ENCODE measurements around the gene NPHS1. TPM values are rescaled to one million over a fixed set of nuclear protein-coding genes. Genes with fewer than 3 reads are reported as not detected.
"Not testable (repeated sequence)": the region's sequence is repeated elsewhere in the genome, so short reads cannot be mapped to it uniquely, and the experiment has no call there.

Gene NPHS1
- total RNA-seq, 4 donors from 2014 or later, result not detected

DNA sequence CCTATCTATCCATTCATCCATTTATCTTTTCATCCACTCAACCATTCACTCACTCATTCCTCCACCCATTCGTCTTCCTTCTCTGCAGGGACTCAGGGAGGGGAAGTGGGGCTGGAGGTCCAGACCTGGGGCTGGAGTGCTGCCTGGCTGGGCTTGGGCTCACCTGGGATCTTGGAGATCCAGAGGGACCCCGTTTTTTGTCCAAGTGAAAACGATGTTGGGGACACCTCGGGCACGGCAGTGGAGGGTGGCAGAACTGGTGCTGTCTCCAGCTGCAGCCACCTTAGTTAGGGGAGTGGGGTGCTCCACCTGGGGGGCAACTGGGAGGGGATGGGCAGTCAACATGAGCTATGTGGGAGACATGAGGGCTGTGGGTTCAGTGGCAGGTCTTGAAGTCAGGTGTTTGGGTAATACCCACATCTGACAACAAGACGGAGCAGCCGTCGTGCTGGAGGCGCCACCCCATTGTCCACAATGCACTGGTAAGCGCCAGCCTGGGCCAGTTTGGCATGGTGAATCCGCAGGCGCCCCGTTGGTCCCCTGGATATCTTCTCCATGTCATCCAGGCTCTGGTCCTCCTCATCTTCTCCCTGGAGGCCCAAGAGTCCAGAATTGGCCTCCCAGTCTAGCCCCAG, 10.2 kb downstream of the NPHS1 start:
- H3K27me3 ChIP-seq, result peaks cover 0 to 72% (median 32%) of the 10 kb centered on the region in 4 donors
- intact Hi-C loops (cut with DNase I), result no loop called here
- H3K4me1 ChIP-seq, result peaks cover 9 to 25% (median 23%) of the 10 kb centered on the region in 4 donors
- H3K4me3 ChIP-seq, result no peak overlapping the region
- H3K9me3 ChIP-seq, result peaks cover 0 to 18% (median 13%) of the 10 kb centered on the region in 4 donors
- DNase-seq (ENCODE audit: extremely low spot score), result no peak
- H3K27ac ChIP-seq (replicated peaks in 1 of 4), result no peak overlapping the region
- no peak for TF ChIP-seq EP300 (IDR thresholded peaks at IDR 0.05)
- TF ChIP-seq, protein P1, sequence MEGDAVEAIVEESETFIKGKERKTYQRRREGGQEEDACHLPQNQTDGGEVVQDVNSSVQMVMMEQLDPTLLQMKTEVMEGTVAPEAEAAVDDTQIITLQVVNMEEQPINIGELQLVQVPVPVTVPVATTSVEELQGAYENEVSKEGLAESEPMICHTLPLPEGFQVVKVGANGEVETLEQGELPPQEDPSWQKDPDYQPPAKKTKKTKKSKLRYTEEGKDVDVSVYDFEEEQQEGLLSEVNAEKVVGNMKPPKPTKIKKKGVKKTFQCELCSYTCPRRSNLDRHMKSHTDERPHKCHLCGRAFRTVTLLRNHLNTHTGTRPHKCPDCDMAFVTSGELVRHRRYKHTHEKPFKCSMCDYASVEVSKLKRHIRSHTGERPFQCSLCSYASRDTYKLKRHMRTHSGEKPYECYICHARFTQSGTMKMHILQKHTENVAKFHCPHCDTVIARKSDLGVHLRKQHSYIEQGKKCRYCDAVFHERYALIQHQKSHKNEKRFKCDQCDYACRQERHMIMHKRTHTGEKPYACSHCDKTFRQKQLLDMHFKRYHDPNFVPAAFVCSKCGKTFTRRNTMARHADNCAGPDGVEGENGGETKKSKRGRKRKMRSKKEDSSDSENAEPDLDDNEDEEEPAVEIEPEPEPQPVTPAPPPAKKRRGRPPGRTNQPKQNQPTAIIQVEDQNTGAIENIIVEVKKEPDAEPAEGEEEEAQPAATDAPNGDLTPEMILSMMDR (IDR thresholded peaks at IDR 0.05), result no peak
- no peak for TF ChIP-seq POLR2AphosphoS5 (IDR thresholded peaks at IDR 0.05)
- H3K36me3 ChIP-seq, result no peaks in the 10 kb centered on the region
- 82% methylated on average over 13 of the region's 13 CpGs for WGBS

DNA sequence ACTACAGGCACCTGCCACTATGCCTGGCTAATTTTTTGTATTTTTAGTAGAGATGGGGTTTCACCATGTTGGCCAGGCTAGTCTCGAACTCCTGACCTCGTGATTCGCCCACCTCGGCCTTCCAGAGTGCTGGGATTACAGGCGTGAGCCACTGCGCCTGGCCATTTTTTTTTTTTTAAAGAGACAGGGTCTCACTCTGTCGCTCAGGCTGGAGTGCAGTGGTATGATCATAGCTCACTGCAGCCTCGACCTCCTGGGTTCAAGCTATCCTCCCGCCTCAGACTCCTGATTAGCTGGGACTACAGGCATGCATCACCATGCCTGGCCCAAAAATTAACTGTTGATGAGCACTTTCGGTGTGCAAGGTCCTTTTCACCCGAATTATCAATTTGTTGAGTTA, 16.2 kb downstream of the NPHS1 start:
- H3K4me1 ChIP-seq; H3K4me3 ChIP-seq; H3K36me3 ChIP-seq; DNase-seq (ENCODE audit: extremely low spot score); H3K27ac ChIP-seq (replicated peaks in 1 of 4); intact Hi-C loops (cut with DNase I): not testable (repeated sequence)
- Histone ChIP-seq H3K9me3 (peaks cover 0 to 18% (median 13%) of the 10 kb centered on the region in 4 donors), H3K27me3 (peaks cover 0 to 60% (median 6%) of the 10 kb centered on the region in 4 donors)
- 50% methylated on average over 11 of the region's 11 CpGs for WGBS

DNA sequence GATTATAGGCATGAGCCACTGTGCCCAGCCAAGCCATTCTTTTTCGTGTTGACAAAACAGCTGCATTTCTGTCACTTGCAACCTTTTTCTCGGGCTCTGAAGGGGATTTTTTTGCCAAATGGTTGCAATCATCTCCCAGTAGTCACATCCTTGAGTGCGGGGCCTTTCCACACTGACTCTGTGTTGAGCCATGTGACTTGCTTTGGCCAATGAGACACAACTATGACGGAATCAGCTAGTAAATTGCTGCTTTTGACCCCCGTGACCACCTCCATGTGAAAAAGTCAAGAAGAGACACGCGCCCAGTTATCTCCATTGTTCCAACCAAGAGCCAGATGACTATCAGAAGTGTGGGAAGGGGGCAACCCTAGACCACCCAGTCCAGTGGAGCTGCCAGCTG, 18.3 kb downstream of the NPHS1 start:
- WGBS, result 51% methylated on average over 7 of the region's 7 CpGs
- intact Hi-C loops (cut with DNase I), result no loop called here
- H3K4me3 ChIP-seq, result no peak overlapping the region
- no peaks in the 10 kb centered on the region for H3K4me1 ChIP-seq
- H3K27ac ChIP-seq (replicated peaks in 1 of 4), result no peak overlapping the region
- H3K9me3 ChIP-seq, result peaks cover 0 to 11% (median 7%) of the 10 kb centered on the region in 4 donors
- no peaks in the 10 kb centered on the region for H3K36me3 ChIP-seq
- TF ChIP-seq, protein P1 (IDR thresholded peaks at IDR 0.05), result no peak
- TF ChIP-seq POLR2A (IDR thresholded peaks at IDR 0.05; ENCODE audit: low read depth) (no peak), POLR2AphosphoS5 (IDR thresholded peaks at IDR 0.05) (no peak), EP300 (IDR thresholded peaks at IDR 0.05) (no peak)
- H3K27me3 ChIP-seq, result peaks cover 0 to 77% (median 6%) of the 10 kb centered on the region in 4 donors
- DNase-seq (ENCODE audit: extremely low spot score), result no peak

DNA sequence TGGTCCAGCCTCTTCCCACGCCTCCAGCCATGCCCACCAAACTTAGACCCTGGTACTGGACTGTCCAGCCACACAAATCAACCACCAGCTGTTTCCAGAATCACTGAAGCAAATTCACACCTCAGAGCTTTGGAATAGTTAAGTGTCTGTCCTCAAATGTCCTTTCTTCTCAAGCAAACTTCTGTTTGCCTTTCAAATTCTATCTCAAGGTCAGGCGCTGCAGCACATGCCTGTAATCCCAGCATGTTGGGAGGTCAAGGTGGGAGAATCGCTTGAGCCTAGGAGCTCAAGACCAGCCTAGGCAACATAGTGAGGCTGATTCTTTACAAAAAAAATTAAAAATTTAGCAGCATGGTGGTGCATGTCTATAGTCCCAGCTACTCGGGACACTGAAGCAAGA, 20.2 kb downstream of the NPHS1 start:
- Histone ChIP-seq H3K9me3 (no peaks in the 10 kb centered on the region), H3K27ac (replicated peaks in 1 of 4) (no peak overlapping the region), H3K27me3 (peaks cover 0 to 80% (median 6%) of the 10 kb centered on the region in 4 donors), H3K4me1 (no peaks in the 10 kb centered on the region), H3K36me3 (no peaks in the 10 kb centered on the region), H3K4me3 (no peak overlapping the region)
- WGBS, result 86% methylated on average over 4 of the region's 4 CpGs
- TF ChIP-seq EP300 (IDR thresholded peaks at IDR 0.05), result no peak
- TF ChIP-seq, protein P1 (IDR thresholded peaks at IDR 0.05), result no peak
- TF ChIP-seq POLR2A (IDR thresholded peaks at IDR 0.05; ENCODE audit: low read depth), result no peak
- TF ChIP-seq POLR2AphosphoS5 (IDR thresholded peaks at IDR 0.05), result no peak
- DNase-seq (ENCODE audit: extremely low spot score), result no peak
- intact Hi-C loops (cut with DNase I), result no loop called here

DNA sequence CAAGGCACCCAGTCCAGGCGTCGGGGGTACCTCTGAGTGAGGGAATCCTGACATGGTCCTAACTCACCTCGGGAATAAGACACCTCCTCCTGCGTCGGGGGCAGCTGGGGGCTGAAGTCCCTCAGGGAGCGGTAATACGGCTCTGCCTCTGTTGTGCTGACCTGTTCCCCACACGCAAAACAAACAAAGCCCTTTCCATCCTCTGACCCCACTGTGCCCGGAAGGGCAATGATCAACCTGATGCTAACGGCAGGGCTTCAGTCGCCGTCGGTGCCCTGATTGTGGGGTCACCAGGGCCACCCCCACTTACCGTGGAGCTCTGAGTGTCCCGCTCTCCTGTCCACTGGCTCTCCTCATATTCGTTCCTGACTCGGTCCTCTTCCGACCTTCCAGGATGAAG, 21.3 kb downstream of the NPHS1 start:
- H3K9me3 ChIP-seq, result no peaks in the 10 kb centered on the region
- TF ChIP-seq POLR2AphosphoS5 (IDR thresholded peaks at IDR 0.05) (no peak), POLR2A (IDR thresholded peaks at IDR 0.05; ENCODE audit: low read depth) (no peak), EP300 (IDR thresholded peaks at IDR 0.05) (no peak)
- TF ChIP-seq, protein P1 (IDR thresholded peaks at IDR 0.05), result no peak
- no peaks in the 10 kb centered on the region for H3K4me1 ChIP-seq
- H3K36me3 ChIP-seq, result no peaks in the 10 kb centered on the region
- intact Hi-C loops (cut with DNase I), result no loop called here
- H3K4me3 ChIP-seq, result no peak overlapping the region
- no peak overlapping the region for H3K27ac ChIP-seq (replicated peaks in 1 of 4)
- WGBS, result 75% methylated on average over 13 of the region's 18 CpGs
- peaks cover 0 to 84% (median 6%) of the 10 kb centered on the region in 4 donors for H3K27me3 ChIP-seq
- no peak for DNase-seq (ENCODE audit: extremely low spot score)
